ENCODE data around the gene MKKS.

Gene MKKS

GRCh38 chr20:10447028-10447427 lies 13.0 kb upstream of the MKKS start:
- H3K9ac ChIP-seq (ENCODE audit: insufficient read length) = peak overlapping the region; percentile 70
- DNase-seq (ENCODE audit: low read depth, low spot score) = no peak

GRCh38 chr20:10445758-10446157 lies 11.7 kb upstream of the MKKS start:
- DNase-seq (ENCODE audit: low read depth, low spot score) = no peak
- Histone ChIP-seq H3K36me3 (ENCODE audit: insufficient read depth, low read length) (no peaks in the 10 kb centered on the region), H3K9me3 (ENCODE audit: low read depth, low read length) (no peaks in the 10 kb centered on the region), H3K27ac (no peak overlapping the region), H3K4me3 (no peak overlapping the region), H3K9ac (ENCODE audit: insufficient read length) (no peak overlapping the region)
- TF ChIP-seq POLR2AphosphoS5 (IDR thresholded peaks at IDR 0.05; ENCODE audit: borderline replicate concordance, low read depth, low read length) = no peak
- no peak for TF ChIP-seq FOXP2 (optimal IDR thresholded peaks at IDR 0.05; ENCODE audit: control extremely low read depth, extremely low read length, insufficient read depth)

More at GRCh38 chr20:10447028-10447427, 13.0 kb upstream of the MKKS start:
- TF ChIP-seq POLR2AphosphoS5 (IDR thresholded peaks at IDR 0.05; ENCODE audit: borderline replicate concordance, low read depth, low read length) (0 out of 2 replicates have a peak, but pooled peaks have one; percentile 26), EZH2 (IDR thresholded peaks at IDR 0.05) (no peak), FOXP2 (optimal IDR thresholded peaks at IDR 0.05; ENCODE audit: control extremely low read depth, extremely low read length, insufficient read depth) (no peak)
- Histone ChIP-seq H3K36me3 (ENCODE audit: insufficient read depth, low read length) (no peaks in the 10 kb centered on the region), H3K4me3 (peak overlapping the region; percentile 67), H3K27ac (peak overlapping the region; percentile 94), H3K9me3 (ENCODE audit: low read depth, low read length) (no peaks in the 10 kb centered on the region)

GRCh38 chr20:10443936-10444335 lies 9.9 kb upstream of the MKKS start:
- no peak for DNase-seq (ENCODE audit: low read depth, low spot score)
- TF ChIP-seq EZH2 (IDR thresholded peaks at IDR 0.05) = no peak
- TF ChIP-seq FOXP2 (optimal IDR thresholded peaks at IDR 0.05; ENCODE audit: control extremely low read depth, extremely low read length, insufficient read depth) = no peak
- TF ChIP-seq POLR2AphosphoS5 (IDR thresholded peaks at IDR 0.05; ENCODE audit: borderline replicate concordance, low read depth, low read length) = no peak
- no peak overlapping the region for H3K4me3 ChIP-seq
- H3K27ac ChIP-seq = no peak overlapping the region
- no peak overlapping the region for H3K9ac ChIP-seq (ENCODE audit: insufficient read length)
- H3K36me3 ChIP-seq (ENCODE audit: insufficient read depth, low read length) = no peaks in the 10 kb centered on the region
- H3K9me3 ChIP-seq (ENCODE audit: low read depth, low read length) = no peaks in the 10 kb centered on the region

- Histone ChIP-seq H3K9me3 (ENCODE audit: low read depth, low read length) (no peaks in the 10 kb centered on the region), H3K27ac (no peak overlapping the region), H3K4me3 (no peak overlapping the region), H3K36me3 (ENCODE audit: insufficient read depth, low read length) (no peaks in the 10 kb centered on the region), H3K9ac (ENCODE audit: insufficient read length) (no peak overlapping the region)
- TF ChIP-seq EZH2 (IDR thresholded peaks at IDR 0.05) = no peak
- TF ChIP-seq FOXP2 (optimal IDR thresholded peaks at IDR 0.05; ENCODE audit: control extremely low read depth, extremely low read length, insufficient read depth) = no peak
- no peak for TF ChIP-seq POLR2AphosphoS5 (IDR thresholded peaks at IDR 0.05; ENCODE audit: borderline replicate concordance, low read depth, low read length)
- DNase-seq (ENCODE audit: low read depth, low spot score) = no peak
Measured at GRCh38 chr20:10438217-10438616, 4.2 kb upstream of the MKKS start.

GRCh38 chr20:10436053-10436699 lies 2.2 kb upstream of the MKKS start:
- peak overlapping the region; percentile 79 for H3K4me3 ChIP-seq
- TF ChIP-seq FOXP2 (optimal IDR thresholded peaks at IDR 0.05; ENCODE audit: control extremely low read depth, extremely low read length, insufficient read depth) = no peak
- no peak for TF ChIP-seq EZH2 (IDR thresholded peaks at IDR 0.05)
- no peak for TF ChIP-seq POLR2AphosphoS5 (IDR thresholded peaks at IDR 0.05; ENCODE audit: borderline replicate concordance, low read depth, low read length)
- peak overlapping the region; percentile 88 for H3K9ac ChIP-seq (ENCODE audit: insufficient read length)
- H3K9me3 ChIP-seq (ENCODE audit: low read depth, low read length) = no peaks in the 10 kb centered on the region
- no peak for DNase-seq (ENCODE audit: low read depth, low spot score)
- H3K27ac ChIP-seq = no peak overlapping the region
- H3K36me3 ChIP-seq (ENCODE audit: insufficient read depth, low read length) = peaks cover 5% of the 10 kb centered on the region; the same call in 1 of the 2 replicates

- H3K36me3 ChIP-seq (ENCODE audit: insufficient read depth, low read length) = peaks cover 7% of the 10 kb centered on the region; the same call in 1 of the 2 replicates
- DNase-seq (ENCODE audit: low read depth, low spot score) = peak; percentile 94
- no peaks in the 10 kb centered on the region for H3K9me3 ChIP-seq (ENCODE audit: low read depth, low read length)
- peak within 1 kb of the TSS; percentile 79 for H3K4me3 ChIP-seq
- TF ChIP-seq POLR2AphosphoS5 (IDR thresholded peaks at IDR 0.05; ENCODE audit: borderline replicate concordance, low read depth, low read length) (peak; percentile 64), FOXP2 (optimal IDR thresholded peaks at IDR 0.05; ENCODE audit: control extremely low read depth, extremely low read length, insufficient read depth) (peak; percentile 9), EZH2 (IDR thresholded peaks at IDR 0.05) (no peak)
- H3K27ac ChIP-seq = peak within 1 kb of the TSS; percentile 91
- H3K9ac ChIP-seq (ENCODE audit: insufficient read length) = peak within 1 kb of the TSS; percentile 88
Measured at GRCh38 chr20:10434832-10435812, 1.1 kb upstream of the MKKS start, which contains the start of gene SLX4IP. Gene SLX4IP (plus strand): TSS chr20:10435305. CDS start chr20:10458205, 22,900 bp downstream.

- no peaks in the 10 kb centered on the region for H3K9me3 ChIP-seq (ENCODE audit: low read depth, low read length)
- H3K4me3 ChIP-seq = peak overlapping the region; percentile 79
- no peak for TF ChIP-seq EZH2 (IDR thresholded peaks at IDR 0.05)
- peak; percentile 93 for TF ChIP-seq POLR2AphosphoS5 (IDR thresholded peaks at IDR 0.05; ENCODE audit: borderline replicate concordance, low read depth, low read length)
- peak overlapping the region; percentile 87 for H3K9ac ChIP-seq (ENCODE audit: insufficient read length)
- DNase-seq (ENCODE audit: low read depth, low spot score) = peak; percentile 99
- H3K27ac ChIP-seq = peak overlapping the region; percentile 91
- peaks cover 7% of the 10 kb centered on the region; the same call in 1 of the 2 replicates for H3K36me3 ChIP-seq (ENCODE audit: insufficient read depth, low read length)
Measured at GRCh38 chr20:10434467-10434831, 427 bp upstream of the MKKS start.

GRCh38 chr20:10433014-10433622 lies 904 bp downstream of the MKKS start:
- peaks cover 7% of the 10 kb centered on the region; the same call in 1 of the 2 replicates for H3K36me3 ChIP-seq (ENCODE audit: insufficient read depth, low read length)
- H3K27ac ChIP-seq = peak overlapping the region; percentile 91; the same call in 1 of the 2 replicates
- peak overlapping the region; percentile 79 for H3K4me3 ChIP-seq
- H3K9me3 ChIP-seq (ENCODE audit: low read depth, low read length) = no peaks in the 10 kb centered on the region
- no peak for TF ChIP-seq POLR2AphosphoS5 (IDR thresholded peaks at IDR 0.05; ENCODE audit: borderline replicate concordance, low read depth, low read length)
- no peak for TF ChIP-seq EZH2 (IDR thresholded peaks at IDR 0.05)
- TF ChIP-seq FOXP2 (optimal IDR thresholded peaks at IDR 0.05; ENCODE audit: control extremely low read depth, extremely low read length, insufficient read depth) = no peak
- peak overlapping the region; percentile 87 for H3K9ac ChIP-seq (ENCODE audit: insufficient read length)
- no peak for DNase-seq (ENCODE audit: low read depth, low spot score)

Data from SK-N-MC (cell line).